ENCODE data around the gene FKBP14. TPM values are rescaled to one million over a fixed set of nuclear protein-coding genes. Genes with fewer than 3 reads are reported as not detected.

FKBP14 gene
- total RNA-seq, 2 experiments from 2014 or later: 4.3 to 5.2 TPM

Other genes with a start within 250 kb of the FKBP14 start
- gene WIPF3, start 220.2 kb downstream of the FKBP14 start, total RNA-seq: not detected
- 1 to 10 TPM; 2.4 to 3.2 TPM for gene SCRN1, start 36.9 kb downstream of the FKBP14 start, total RNA-seq
- gene PLEKHA8, start 1.7 kb upstream of the FKBP14 start, total RNA-seq: 1 to 10 TPM; 7.0 to 7.4 TPM
- gene MTURN, start 108.3 kb upstream of the FKBP14 start, total RNA-seq: 10 to 100 TPM; 38.4 to 38.9 TPM

Measured in CD4-positive, alpha-beta T cell (primary cell).